GM18519 (cell line): Measurements from ENCODE around the gene CSNK1E.

ENCODE experiments used
- ATAC-seq: cut with Tn5 transposase; IDR thresholded peaks from one replicate; pipeline ENCODE4 v1.9.1; 2021; ENCODE audit warnings: mild to moderate bottlenecking, moderate library complexity; ENCODE audit not compliant: unreplicated experiment, low FRiP score

The CSNK1E gene

DNA sequence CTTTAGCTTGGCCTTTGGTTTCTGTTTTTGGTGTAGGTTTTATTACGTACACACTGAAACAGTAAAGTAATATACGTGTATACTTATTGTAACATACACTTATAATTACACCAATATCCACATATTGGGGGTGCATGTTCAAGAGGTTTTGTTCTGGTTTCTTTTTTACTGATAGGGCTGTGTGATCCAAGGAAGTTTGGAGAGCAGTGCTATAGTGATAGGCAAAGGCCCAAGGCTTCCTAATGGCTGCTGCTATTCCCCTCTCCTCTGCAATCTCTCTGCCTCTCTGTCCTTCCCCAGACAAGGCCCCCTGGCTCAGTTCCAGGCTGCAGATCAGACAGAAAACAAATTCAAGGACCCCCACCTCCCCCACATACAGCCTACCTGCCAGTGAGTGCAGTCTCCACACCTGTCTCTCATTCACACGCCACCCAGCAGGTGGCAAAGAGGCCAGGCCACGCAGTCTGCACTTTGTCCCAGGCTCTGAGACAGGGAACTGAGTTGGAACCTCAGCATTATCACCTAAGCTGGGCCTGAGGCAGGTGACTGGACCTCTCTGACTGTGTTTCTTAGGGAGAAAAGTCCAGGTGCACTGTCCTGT, 59.5 kb downstream of the CSNK1E start:
- ATAC-seq = no peak

DNA sequence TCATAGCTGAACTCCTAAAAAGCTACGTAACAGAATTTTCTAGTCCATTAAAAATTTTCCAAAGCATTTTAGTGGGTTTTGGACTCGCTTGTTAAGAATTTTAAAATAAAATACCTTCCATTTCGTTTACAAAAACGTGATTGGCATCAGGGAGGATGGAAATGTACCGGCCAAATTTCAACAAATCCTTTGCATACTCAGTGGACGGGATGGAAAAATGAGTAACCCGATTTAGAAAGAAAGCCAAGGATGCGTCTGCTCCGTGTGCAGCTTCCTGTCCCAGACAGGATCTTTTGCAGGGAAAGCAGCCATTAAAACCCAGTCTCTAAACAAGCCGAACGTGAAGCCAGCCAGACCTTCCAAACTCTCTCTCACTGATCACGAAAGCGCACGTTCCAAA, 60.1 kb downstream of the CSNK1E start:
- ATAC-seq = no peak

DNA sequence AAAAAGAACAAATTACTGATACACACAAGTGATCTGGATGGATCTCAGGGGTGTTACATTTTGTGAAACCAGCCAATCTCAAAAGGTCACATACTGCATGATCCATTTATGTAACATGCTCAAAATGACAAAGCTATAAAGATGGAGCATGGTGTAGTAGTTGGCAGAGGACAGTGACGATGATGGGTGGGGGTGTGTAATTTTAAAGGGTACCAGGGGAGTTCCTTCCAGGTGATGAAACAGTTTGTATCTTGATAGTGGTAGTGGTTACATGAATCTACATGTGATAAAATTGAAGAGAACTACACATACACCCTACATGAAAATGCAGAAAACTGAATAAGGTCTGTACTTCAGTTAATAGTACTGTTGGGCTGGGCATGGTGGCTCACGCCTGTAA, 61.5 kb downstream of the CSNK1E start:
- no peak for ATAC-seq

DNA sequence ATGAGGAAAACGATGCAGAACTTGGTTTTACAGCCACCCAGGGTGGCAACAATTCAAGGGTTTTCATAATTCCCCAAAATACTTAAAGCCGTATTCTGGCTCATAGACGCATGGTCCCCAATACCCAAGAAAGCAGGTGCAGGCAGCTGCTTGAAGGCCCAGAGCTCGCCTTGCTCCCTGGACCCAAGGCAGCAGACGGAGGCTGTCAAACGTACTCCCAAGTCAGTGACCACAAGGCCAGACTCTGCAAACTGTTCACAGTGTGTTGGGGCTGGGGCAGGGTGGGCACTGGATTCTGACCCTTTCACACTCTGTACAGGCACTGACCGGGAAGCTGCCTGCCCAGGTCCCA, 65.9 kb downstream of the CSNK1E start:
- no peak for ATAC-seq

DNA sequence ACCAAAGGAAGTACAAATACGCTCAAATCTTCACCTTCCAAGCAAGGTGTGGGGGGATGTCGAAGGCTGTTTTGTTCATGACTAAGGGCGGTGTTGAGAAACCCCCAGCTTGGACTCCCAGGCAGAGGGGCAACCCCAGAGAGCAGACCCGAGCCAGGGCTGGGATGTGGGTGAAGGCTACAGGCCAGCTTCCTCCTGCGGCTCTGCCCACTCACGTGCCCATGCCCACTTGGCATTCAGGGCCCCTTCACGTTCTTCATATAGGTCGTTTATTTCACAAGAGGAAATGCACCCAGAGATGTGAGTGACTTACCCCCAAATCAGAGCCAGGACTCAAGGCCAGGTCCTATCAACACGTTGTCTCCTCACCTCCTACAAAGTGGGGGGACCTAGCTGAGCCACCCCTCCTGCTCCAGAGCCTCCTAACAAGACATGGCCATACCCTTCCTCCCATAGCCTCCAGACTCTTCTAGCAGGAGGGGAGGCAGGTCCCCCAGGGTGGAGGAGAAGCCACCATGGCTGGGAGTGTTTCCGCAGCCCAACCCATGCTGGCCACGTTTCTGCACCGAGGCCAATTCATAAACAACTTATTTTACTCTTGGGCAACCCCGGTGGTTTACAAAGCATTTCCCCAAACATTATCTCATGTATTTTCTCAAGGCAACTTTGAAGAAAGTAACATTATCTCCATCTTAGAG, 66.4 kb downstream of the CSNK1E start:
- ATAC-seq = no peak

DNA sequence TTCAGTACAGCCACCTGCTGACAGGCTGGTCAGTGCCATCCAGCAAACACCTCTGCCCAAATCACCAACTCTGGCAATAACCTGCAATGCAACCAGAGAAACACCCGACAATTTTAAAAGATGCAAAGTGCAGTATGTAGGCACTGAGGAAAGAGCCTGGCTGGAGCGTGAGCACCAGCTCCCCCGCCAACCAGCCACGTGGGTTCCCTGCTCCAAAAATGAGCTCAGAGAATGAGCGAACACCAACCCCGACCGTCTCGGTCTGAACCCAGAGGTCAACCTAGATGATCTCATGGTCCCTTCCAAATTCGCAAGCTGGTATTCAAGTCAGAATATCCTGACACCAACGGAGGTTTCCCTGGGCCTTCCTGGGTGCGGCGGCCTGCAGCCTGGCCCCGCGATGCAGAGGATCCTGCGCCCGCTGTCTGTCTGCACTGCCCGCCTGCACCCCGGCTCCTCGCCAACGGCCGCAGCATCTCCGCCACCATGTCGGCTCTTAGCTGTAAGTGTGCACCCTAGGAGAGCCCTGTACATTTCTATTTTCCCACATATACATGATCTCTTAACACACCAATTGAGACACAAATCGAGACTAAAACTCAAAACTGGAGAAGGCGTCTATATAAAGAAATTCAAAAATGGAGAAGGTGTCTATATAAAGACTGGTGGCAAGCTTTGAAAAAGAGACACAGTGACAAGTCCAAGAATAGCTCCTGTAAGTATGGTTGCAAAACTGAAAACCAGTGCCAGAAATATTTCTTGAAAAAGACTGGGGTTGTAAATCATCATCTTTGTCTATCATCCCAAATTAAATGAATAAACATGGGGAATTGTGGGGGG, 67.2 kb downstream of the CSNK1E start:
- no peak for ATAC-seq

DNA sequence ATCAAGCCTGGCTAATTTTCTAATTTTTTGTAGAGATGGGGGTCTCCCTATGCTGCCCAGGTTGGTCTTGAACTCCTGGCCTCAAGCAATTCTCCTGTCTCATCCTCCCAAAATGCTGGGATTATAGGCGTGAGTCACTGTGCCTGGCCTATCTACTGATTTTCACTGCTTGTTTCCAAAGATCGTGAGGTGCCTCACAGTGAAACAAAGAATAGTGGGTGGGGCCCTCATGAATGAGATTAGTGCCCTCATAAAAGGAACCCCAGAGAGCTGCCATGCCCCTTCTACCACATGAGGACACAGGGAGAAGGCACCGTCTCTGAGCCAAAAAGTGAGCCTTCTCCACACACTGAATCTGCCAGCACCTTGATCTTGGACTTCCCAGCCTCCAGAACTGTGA, 67.9 kb downstream of the CSNK1E start:
- ATAC-seq = no peak

DNA sequence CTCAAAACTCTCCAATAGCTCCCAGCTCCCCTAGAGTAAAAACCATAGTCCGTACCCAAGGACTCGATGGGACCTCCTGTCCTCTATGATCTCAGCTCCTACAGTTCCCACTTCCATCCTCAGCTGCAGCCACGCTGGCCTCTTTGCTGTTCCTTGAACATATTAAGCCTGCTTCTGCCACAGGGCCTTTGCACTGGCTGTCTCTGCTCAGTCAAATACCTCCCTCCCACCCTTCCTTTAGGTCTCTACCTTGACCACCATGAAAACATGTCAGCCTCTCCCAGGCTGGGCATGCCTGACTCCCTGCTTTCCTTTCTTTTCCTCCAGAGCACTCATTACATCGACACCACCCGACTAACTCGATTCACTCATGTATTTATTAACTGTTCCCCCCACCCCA, 69.0 kb downstream of the CSNK1E start:
- no peak for ATAC-seq

DNA sequence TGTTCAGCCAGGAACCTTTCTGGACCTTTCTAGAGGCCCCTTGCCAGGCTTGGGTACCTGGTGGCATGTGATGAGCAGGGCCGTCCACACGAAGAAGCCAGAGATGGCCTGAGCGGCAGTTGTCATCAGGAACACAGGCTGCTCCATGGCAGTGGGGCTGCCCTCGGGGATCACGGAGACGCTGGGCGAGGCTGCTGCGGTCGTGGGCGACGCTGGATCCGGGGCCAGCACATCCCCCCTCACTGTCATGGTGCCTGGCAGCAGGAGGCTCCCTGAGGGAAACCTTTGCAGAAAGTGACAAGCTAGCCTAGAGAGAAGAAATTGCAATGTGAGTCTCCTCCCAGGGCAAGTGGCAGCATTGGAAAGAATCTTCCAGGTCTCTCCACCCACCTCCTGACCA, 69.5 kb downstream of the CSNK1E start:
- no peak for ATAC-seq

DNA sequence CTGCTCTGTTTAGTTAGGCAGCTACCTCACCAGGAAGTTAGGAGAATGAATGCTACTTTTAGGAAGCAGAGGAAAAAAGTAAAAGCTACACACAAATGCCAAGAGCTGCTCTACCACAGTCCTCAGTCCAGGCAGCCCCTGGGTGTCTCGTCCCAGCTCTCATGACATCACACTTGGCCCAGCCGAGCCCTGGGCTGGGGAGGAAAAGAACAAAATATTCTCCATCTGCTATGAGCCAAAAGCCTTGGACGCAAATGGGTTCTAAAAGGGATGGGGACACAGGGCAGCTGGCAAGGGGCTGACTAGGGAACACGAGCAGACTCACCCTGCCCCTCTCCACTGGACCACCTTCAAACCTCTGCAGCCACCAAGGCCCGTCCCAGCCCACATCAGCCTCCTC, 70.5 kb downstream of the CSNK1E start:
- ATAC-seq = no peak

DNA sequence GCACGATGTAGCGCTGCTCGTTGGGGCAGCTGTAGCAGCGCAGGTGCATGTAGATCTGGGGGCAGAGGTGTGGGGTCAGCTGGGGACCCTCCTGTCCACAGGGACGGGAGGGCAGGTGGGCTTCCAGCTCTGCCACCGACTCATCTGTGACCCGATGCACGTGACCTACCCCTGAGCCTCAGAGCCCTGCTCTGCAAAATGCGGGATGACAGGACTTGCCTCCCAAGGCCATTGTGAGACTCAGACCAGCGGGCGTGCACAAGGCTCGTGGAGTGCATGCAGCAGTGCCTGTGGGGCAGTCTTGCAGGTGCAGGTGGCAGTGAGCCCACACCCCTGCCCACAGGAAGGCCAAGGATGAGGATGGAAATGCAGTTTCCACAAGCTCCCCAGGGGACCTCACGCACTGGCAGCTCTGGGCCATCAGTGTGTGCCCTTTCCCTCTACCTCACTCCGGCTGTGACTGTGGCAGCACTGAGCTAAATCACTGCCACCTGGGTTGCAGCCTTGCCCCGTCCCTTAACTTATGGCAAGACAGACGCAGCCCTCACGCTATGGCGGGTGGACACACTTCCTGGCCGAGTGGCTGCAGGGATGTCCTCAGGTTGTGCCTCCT, 71.1 kb downstream of the CSNK1E start:
- no peak for ATAC-seq

DNA sequence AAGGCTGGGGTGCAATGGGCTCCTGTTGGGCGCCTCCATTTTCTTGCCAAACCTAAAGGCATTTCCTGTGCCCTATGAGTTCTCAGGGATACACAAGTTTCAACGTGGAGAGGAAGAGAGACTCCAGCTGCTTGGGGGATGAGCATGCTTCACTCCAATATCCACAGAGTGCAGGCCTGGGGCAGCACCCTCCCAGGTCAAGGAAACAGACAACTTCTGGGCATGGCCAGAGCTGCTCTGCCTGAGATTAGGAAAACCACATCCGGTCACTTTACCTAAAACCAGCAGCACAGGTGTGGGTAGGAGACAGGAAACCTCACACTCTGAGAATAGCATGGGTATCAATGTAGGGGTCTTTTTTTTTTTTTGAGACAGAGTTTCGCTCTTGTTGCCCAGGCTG, 73.1 kb downstream of the CSNK1E start:
- no peak for ATAC-seq

DNA sequence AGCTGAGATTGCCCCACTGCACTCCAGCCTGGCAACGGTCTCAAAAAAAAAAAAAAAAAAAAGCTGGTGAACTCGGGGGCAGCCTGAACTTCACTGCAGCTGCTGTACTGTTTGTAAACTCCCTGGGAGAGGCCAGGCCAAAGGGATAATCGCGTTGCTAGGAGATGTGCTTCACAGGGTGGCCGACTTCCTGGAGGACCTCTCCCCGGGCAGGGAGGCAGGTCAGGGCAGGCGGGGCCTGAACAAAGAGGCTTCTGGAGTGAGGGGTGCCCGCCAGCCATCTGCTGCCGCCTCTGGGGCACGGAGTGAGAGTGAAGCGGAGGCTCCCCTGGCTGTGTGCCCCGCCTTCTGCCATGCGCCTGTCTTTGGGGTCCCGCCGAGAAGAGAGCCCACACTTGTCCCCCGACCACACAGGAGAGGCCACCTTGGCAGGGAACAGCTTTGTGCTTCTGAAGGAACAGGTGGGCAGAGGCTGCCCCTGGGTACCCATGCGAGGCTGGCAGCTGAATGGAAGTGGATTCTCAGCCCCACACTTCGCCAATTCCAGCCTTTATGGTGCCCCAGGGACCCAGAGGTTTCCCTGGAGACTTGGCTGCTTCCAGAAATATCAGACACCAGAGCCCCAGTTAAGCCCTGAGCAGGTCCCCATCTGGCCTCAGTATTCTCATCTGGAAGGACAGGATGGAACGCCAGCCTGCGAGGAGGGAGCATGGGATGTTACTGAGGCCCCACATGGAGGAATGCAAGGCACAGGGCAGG, 74.0 kb downstream of the CSNK1E start:
- no peak for ATAC-seq

DNA sequence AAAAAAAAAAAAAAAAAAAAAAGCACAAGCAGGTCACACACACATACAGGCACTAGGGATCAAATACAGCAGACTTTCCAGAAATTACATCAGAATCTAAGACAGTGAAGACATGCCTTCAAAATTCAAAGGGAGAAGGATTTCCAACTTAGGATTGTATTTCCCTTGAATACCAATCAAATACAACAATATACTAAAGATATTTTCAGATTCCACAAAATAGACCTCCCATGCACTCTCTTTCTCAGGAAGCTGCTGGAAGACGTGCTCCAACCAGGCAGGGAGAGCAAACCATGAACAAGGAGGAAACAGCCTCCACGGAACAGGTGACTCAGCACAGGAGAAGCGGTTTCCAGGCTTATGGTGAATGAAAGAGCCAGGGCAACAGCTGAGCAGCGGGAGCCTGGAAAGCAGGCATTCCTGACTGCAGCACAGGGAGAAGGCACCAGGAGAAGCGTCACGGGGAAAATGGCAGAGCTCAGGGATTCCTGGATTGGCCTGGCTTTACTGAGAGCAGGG, 76.4 kb downstream of the CSNK1E start:
- no peak for ATAC-seq
